Epithelial cell of prostate (primary cell): Measurements from ENCODE around the gene CEP112.

Source experiments
- DNase-seq: peaks from one replicate; pipeline ENCODE4 v3.0.0-alpha.2; 2011; ENCODE audit warnings: low read depth, low spot score
- H3K27ac ChIP-seq: fragments of 450-650 bp; 2 replicates; pipeline ENCODE4 v1.5.1; 2017; ENCODE audit warnings: mild to moderate bottlenecking

Gene CEP112

DNA sequence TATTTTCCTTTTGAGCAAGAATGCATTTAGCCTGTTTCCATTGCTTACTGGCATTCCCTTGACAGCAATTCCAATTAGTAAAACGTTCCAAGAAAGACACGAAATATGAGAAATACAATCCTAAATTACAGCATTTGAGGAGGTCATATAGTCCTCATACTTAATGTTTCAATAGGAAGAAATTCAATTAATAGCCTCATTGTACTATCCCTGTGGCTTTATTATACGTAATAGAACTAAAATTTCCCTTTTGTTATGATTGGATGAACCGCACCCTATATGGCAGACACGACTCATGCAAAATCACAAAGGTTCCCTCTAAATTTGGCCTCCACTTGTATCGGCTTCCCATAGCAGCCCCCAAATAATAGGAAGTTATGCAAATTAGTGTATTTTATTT, 291.7 kb downstream of the CEP112 start:
- no peak overlapping the region for H3K27ac ChIP-seq
- DNase-seq: no peak

DNA sequence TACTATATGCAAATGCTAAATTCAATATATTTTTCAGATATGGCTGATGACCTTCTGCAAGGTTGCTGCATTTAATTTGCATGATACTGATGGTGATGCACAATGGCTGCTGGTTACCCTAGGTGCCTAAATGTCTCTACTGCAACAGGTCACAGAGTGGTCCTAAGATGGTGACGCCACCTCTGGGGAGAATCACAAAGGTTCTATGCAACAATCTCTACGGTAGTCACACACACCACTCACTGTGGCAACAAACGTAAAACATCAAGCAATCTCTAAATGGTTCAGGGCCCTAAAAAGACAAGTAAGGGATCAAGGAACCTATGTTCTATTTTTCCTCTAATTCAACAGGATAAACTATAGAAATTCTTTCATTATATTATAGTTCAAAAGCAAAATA, 293.3 kb downstream of the CEP112 start:
- no peak overlapping the region for H3K27ac ChIP-seq
- no peak for DNase-seq

DNA sequence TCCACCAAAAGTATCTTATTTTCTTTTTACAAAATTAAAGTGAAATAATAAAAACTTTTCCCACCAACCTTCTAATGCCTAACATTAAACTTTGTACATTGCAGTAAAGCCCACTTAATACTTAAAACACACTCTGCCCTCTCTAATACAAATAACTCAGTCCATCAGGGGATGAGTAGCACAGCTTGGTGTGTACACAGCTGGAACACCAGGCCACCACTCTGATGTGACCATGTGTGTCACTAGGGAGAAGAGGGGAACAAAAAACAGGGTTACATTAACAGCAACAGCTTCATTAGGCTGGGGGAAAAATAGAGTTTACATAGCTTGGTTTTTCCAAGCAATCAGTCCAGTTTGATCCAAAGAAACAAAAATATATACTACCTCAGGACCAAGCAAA, 295.0 kb downstream of the CEP112 start:
- no peak for DNase-seq
- H3K27ac ChIP-seq: no peak overlapping the region

DNA sequence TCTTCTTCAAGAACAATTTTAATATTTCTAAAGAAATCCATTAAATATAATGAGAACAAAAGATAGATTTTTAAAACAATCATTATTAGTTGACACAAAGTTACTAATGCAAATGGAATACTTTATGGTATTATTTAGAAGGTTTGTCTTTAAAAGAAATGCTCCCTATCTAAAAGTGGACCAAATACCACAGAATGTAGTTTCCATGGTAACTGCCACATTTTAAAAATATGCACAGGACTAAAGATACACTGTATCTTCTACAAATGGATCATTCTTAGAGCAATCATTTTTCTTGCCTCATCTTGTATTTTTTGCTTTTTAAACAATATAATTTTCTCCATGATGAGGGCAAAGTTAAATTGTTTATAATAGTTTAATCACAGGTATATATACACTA, 296.0 kb downstream of the CEP112 start:
- H3K27ac ChIP-seq: no peak overlapping the region
- no peak for DNase-seq

DNA sequence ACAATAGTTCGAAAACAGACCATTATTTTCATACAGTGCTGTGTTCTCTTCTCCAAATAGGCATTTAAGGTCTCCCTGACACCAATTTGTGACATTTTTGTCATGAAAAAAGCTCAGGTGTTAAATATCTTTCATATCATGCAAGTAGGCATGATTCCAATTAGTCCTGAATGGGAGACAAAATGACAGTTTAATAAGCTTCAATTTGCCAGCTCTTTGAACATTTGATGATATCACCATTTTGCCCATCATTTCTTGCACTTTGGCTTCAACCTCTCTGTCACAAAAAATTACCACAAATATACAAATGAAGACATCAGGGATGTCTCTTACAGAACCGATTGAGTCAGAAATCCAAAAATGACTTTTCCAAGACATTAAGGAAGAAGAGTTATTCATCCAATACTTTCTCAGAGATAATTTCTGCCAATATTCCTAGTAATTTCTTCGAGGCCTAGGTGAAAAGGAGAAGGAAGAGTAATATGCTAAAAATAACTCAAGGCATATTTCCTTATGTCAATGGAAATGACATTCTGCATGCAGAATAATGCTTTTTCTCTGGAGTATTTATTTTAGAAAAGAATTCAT, 298.1 kb downstream of the CEP112 start:
- H3K27ac ChIP-seq: no peak overlapping the region
- no peak for DNase-seq

DNA sequence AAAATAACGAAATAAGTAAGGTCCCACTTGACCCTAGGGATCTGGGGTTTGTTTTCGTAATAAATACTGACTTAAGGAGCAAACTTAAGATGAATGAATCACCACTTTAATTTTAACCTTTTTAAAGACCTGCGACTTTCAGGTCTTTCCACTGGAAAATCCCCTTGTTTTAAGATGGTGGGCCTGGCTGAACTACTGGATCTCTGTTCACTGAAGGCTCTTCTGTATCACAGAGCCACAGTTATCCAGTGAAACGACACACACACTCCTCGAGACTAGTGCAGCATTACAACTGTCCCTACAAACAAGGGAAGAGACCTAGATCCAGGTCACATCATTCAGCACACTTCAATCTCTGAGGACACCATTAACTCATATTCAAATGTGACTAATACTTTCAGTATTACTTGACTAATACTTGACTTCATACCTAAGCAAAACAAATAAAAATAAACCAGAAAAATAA, 299.0 kb downstream of the CEP112 start:
- no peak for DNase-seq
- no peak overlapping the region for H3K27ac ChIP-seq

DNA sequence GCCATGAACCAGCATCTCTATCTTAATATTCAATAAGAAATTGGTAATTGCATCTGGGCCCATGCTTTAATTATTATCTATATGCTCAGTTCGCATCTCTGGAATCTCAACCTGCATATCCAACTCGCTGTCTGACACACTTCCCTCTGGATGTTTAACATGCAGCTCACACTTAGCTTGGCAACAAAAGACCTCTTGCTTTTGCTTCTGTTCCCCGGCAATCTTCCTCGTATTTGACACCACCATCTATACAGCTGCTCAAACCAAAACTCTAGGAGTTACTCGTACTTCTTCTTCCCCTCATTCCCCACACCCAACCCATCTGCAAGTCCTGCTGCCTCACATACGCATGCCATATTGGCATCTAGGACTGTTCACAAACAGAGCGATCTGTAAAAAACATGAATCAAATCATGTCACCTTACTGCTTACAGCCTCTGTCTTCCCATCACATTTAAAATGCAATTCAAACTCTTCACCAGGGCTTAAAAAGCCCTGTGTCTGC, 300.6 kb downstream of the CEP112 start:
- H3K27ac ChIP-seq: no peak overlapping the region
- DNase-seq: no peak

DNA sequence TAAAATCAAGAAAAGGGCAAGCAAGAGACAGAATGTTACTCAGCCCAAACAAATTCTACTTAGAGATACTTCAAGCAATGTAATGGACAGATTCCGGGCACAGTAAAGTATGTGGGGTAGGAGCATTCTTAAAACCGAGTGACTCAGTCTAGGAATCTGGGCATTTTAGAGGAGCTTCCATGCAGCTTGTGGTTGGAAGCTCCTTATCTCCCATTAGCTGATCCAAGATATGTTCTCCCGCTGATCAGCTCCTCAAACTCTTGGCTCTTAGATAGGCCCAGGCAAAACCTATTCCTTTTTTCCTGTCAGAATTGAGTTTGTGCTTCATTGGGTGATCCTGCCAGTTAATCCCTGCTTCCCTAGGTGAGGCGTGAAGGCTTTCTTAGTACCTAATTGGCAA, 303.3 kb downstream of the CEP112 start:
- H3K27ac ChIP-seq: no peak overlapping the region
- no peak for DNase-seq

DNA sequence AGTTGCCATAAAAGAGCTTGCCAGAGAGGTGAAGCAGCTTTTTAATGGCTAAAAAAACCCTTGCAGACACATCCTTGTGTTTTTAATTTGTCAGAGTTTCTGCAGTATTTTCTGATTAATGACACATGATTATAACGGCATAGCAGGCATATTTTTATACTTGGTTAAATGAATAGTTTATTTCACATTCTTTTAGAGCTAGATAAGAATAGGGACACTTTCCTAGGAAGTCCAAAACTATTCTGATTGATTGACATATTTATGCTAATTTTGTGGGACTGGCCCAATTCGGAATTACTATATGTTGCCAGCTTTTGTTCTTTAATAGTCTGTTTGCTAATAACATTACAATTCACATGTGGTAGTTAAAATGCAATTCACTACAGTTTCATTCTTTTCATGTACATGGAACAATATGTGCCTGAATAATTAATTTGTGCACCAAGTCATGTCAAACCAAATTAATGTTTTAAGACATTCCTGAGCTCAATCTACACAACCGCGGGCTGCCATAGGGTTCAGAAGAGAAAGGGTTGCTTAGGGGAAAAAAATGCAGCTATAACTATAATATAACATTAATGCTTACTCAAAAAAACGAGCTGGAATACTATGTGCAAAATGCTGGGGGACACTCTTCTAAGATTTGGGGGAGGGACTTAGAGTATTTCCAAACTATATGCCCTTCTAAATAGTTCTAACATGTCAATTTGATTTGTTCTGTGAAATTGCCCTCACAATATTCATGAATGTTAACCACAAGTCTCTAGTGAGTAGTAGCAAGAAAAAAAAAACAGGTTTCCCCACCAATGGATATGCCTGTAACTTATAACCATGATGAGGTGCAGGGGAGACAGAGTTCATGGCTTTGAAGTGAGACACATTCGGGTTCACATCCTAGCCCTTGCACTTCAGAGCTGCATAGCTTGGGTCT, 305.4 kb downstream of the CEP112 start:
- DNase-seq: no peak
- H3K27ac ChIP-seq: no peak overlapping the region

DNA sequence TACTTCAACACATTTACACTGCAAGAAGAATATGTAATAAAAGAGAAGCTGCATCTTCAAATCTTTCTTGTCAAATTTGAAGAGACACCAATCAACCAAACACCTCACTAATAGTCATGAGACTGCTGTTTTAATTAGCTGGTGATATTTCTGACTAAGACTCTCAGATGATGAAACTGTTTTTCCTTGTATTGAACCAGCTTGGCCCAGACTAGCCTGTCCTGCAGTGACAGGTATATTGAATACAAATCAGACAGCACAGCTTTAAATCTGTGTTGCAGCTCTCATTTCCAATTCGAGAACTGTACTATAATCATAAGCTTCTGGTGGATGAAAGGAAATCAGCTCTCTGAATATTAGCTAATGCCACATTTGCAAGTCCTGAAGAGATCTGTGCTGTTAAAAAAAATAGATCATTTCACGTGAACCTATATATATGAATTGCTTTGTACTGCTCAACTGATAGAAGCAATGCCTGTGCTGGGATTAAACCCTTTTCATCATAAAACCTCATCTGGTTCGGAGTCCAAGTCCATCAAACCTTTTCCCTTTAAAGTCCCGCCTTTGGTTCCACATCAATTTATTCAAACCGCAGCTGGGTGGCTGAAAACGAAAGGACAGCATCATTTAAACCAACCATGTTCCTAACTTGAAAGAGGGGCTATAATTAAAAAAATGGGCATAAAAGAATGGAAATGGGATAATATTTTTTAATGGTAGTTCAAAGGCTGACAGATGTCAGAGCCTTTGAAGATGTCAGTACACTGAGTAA, 306.2 kb downstream of the CEP112 start:
- peak; percentile 6 for DNase-seq

DNA sequence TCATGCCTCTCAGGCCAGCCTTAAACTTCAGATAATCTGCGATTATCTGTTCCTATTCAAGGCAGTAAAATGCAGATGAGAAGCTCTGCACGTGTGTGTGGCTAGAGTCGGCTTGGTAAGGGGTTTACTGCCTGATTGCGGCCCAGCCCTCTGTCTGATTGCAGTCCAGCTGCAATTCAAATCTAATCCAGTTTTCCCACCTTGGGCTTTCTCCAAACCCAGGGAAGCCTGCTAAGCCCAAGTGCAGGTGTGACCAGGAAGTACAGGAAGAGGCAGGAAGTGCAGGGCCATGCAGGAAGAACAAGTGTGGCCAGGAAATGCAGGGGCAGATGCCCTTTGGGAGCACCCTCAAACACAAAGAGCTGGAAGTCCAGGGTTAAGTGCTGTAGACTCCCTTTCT, 314.9 kb downstream of the CEP112 start:
- DNase-seq: no peak

More for the DNA sequence above, 306.2 kb downstream of the CEP112 start:
- no peak overlapping the region for H3K27ac ChIP-seq

DNA sequence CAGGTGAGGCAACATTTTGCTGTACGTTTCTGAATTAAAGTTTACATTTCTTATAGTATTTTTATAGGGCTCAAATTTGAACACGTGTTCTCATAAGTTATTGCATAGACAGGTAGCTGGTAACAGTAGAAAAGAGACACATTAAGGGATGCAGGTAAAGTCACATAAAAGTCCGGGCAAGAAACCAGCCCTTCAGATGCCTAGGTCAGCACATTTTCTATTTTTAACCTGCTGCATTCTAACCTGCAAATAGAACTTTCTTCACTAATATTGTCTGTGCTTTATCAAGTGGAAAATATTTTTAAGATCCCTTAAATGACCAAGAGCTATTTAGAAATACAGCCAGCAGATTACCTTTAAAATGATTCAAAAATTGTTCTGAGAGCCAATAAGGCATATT, 323.1 kb downstream of the CEP112 start:
- no peak for DNase-seq
- H3K27ac ChIP-seq: no peak overlapping the region

More for the DNA sequence above, 314.9 kb downstream of the CEP112 start:
- no peak overlapping the region for H3K27ac ChIP-seq

DNA sequence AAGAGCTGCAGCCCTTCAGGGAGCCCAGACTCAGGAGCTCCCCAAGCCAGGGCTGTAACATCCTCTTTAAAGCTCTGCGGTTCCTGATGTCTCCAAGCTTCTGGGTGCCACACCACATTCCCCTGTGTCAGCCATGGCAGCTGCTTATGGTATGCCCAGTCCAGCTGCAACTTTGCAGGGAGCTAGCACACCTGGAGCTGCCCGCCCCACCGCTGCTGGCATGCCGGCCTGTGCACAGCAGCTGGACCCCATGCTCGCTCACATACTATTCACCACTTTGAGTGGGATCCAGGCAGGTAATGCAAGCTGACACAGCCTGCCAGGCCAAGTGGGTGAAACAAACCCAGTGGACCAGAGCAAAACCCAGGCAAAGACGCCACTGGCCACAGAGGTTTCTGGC, 324.9 kb downstream of the CEP112 start:
- no peak overlapping the region for H3K27ac ChIP-seq
- DNase-seq: no peak

DNA sequence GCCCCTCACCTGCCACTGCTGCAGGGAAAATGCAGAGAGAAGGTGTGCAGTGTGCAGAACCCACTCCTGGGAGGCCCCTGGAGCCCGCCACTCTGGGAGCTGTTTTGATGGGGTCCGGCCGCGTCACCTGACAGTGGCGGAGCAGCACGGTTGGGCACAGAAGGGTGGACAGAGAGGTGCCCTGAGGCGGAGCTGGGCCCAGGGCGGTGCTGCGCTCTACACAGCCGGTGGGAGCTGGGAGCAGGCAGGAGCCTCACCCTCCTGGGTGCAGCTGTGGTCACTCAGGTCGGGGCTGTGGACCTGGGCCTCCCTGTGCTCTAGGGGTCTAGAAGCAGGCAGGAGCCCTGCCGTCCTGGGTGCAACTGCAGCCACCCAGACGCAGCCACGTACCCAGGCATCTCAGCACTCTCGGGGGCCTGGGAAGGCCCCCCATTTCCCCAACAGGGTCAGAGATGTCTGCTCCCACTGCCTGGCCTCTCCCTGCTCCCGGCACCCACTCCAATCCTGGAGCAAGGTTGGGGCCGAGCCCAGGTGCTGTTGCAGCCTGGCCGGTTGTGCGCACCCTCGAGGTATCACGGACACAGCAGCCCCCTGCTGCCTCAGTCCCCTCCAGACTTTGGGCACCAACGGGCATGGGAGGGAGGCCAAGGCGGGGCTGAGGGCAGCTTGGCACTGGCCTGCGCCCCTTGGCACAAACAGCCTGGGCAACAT, 326.1 kb downstream of the CEP112 start:
- no peak for DNase-seq
- no peak overlapping the region for H3K27ac ChIP-seq

DNA sequence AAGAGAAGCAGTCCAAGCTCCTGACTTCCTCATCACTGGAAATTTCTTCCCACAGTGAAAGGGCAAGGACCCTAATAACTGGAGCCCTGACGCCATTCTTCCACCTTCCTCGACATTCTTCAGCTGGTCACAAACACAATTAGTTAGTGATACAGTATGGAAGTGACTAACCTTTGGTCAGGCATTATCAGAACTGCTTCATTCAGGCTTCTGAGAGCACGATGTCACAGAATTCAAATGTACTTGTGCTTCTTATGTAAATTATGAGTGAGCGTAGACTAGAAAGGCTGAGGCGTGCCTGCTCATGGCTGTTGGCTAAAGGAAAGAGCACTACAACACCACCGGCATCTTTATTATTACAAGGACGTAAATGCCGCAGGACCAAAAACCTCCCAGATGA, 327.5 kb downstream of the CEP112 start:
- no peak for DNase-seq
- no peak overlapping the region for H3K27ac ChIP-seq

DNA sequence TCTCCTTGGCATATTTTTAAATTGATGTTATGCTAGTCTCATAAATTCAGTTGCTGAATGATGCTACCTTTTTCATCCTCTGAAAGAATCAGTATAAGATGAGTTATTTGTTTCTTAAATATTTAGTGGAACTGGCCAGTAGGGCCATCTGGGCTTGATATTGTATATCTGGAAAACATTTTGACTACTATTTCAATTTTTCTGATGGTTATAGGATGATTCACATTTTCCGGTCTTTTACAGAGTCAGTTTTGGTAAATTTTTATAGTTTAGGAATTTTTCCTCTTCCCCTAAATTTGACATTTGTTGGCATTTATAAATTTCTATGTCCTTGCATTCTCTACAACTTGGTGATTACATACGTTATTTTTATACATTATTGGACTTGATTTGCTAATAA, 334.2 kb downstream of the CEP112 start:
- DNase-seq: no peak
- H3K27ac ChIP-seq: no peak overlapping the region

DNA sequence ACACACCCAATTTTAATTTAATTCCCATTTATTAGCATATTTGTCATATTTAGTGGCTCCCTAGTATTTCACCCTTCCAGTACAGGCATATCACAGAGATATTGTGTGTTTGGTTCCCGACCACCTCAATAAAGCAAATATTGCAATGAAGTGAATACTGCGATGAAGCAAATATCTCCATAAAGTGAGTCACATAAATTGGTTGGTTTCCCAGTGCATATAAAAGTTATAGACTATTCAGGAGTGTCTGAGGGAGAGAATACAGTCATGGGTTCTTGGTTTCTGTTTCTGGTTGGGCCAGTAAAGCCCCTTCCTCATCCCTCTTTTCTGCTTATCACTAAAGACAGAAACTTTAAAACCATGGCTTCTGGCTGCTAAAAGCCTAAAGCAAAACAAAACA, 335.1 kb downstream of the CEP112 start:
- DNase-seq: no peak
- H3K27ac ChIP-seq: no peak overlapping the region

DNA sequence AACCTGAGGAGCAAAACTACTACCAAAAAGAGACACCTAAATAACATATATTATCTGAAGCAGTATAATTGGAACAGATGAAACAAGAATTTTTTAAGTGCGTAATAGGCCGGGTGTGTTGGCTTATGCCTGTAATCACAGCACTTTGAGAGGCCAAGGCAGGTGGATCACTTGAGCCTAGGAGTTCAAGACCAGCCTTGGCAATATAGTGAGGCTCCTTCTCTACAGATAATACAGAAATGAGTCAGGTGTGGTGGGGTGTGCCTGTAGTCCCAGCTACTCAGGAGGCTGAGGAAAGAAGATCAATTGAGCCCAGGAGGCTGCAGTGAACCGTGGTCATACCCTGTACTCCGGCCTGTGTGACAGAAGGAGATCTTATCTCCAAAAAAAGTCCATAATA, 336.3 kb downstream of the CEP112 start:
- peak overlapping the region; percentile 57 for H3K27ac ChIP-seq
- no peak for DNase-seq

DNA sequence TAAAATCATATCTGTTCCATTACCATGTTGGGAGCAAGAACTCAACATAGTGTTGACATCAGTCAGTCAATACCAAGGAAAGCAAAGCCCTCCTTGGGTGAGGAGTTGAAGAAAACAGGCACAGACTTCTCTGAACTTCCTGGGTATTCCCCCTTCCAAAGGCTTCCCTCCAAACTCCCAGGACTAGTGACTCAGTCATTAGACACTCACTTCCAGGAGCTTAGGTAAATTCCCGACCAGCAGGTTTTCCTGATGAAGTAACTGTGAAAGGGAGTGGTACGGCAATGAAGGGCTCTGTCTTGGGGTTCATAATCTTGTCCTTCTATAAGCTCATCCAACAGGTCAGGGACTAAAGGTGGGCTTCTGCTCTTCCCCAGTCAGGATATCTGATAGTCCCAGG, 336.7 kb downstream of the CEP112 start:
- peak overlapping the region; percentile 57 for H3K27ac ChIP-seq
- peak; percentile 76 for DNase-seq

DNA sequence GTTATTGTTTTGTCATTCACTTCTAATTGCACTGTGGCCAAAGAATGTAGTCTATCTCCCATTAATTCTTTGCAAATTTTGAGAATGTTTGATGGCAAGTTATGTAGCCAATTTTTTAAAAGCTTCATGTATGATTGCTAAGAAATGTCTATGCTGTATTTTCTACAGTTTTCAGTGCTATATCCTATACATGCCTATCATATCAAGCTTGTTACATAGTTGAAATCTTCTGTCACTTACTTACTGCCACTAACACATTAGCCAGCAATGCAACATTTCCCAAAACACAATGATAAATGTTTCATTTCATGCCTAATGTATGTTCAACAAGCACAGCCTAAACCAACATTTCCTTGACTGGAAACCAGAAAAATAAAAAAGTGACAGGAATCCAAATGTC, 338.1 kb downstream of the CEP112 start:
- H3K27ac ChIP-seq: no peak overlapping the region
- no peak for DNase-seq
